HepG2 (cell line): ENCODE data around the gene TBC1D16. TPM values are rescaled to one million over a fixed set of nuclear protein-coding genes. Genes with fewer than 3 reads are reported as not detected.

ENCODE experiments used
- FOSL1 ChIP-seq: sonication (generic); formaldehyde crosslinking; IDR thresholded peaks from 2 replicates; pipeline ENCODE4 v1.9.0; 2021; ENCODE audit warnings: missing genetic modification reagents, borderline replicate concordance
- HNRNPUL1 ChIP-seq: fragments of 200-400 bp; formaldehyde crosslinking; IDR thresholded peaks from 2 replicates; pipeline ENCODE4 v1.6.1; 2017; ENCODE audit warnings: low read depth, mild to moderate bottlenecking, low read length, moderate library complexity
- HOXA5 ChIP-seq: sonication (generic); formaldehyde crosslinking; IDR thresholded peaks from 2 replicates; pipeline ENCODE4 v1.4.0; 2020; ENCODE audit warnings: missing genetic modification reagents
- KMT2A ChIP-seq: sonication (generic); formaldehyde crosslinking; IDR thresholded peaks from 2 replicates; pipeline ENCODE4 v1.4.0; 2020; ENCODE audit warnings: missing genetic modification reagents
- MEIS1 ChIP-seq: sonication (generic); formaldehyde crosslinking; IDR thresholded peaks from 2 replicates; pipeline ENCODE4 v1.9.0; 2021; ENCODE audit warnings: mild to moderate bottlenecking, missing genetic modification reagents, moderate library complexity, borderline replicate concordance
- MTA3 ChIP-seq: sonication (generic); formaldehyde crosslinking; IDR thresholded peaks from 2 replicates; pipeline ENCODE4 v1.4.0; 2020; ENCODE audit warnings: missing genetic modification reagents
- NFKB2 ChIP-seq: sonication (generic); formaldehyde crosslinking; IDR thresholded peaks from 2 replicates; pipeline ENCODE4 v1.4.0; 2020; ENCODE audit warnings: missing genetic modification reagents, borderline replicate concordance
- PHF20 ChIP-seq: sonication (generic); formaldehyde crosslinking; IDR thresholded peaks from 2 replicates; pipeline ENCODE4 v1.5.0; 2020; ENCODE audit warnings: mild to moderate bottlenecking, missing genetic modification reagents
- ZFY ChIP-seq: sonication (generic); formaldehyde crosslinking; IDR thresholded peaks from 2 replicates; pipeline ENCODE4 v1.4.0; 2020; ENCODE audit warnings: missing genetic modification reagents
- ZNF232 ChIP-seq: sonication (generic); formaldehyde crosslinking; IDR thresholded peaks from 2 replicates; pipeline ENCODE4 v1.4.0; 2020; ENCODE audit warnings: missing genetic modification reagents, borderline replicate concordance
- ZSCAN20 ChIP-seq: sonication (generic); formaldehyde crosslinking; IDR thresholded peaks from 2 replicates; pipeline ENCODE4 v1.4.0; 2020; ENCODE audit warnings: missing genetic modification reagents, mild to moderate bottlenecking, borderline replicate concordance
- polyA plus RNA-seq, 8 experiments: library from polyadenylated mRNA; depleted of rRNA in 3 of 8; stranded (reverse) in 7 of 8; unstranded in 1 of 8; fragments of >200 nt; fragmentation: Illumina TruSeq in 4 of 8; extraction: Trizol in 4 of 8; gene quantifications; 2 replicates each; pipeline versions ENCODE4 v1.2.1 to v1.2.3, GENCODE V29; 2011 to 2016; ENCODE audit warnings: low read depth in 4 of 8, missing spikeins in 1 of 8, mixed read lengths in 1 of 8; ENCODE audit not compliant: insufficient read depth in 1 of 8
- total RNA-seq, 5 experiments: library from RNA; depleted of rRNA; stranded (reverse); fragments of >200 nt; fragmentation: Illumina TruSeq; extraction: Trizol; gene quantifications; 2 replicates each; pipeline ENCODE4 v1.2.3, GENCODE V29; 2016; ENCODE audit warnings: low read depth in 1 of 5
- TF ChIP-seq, protein P1 (sequence below): sonication (generic); formaldehyde crosslinking; IDR thresholded peaks from 2 replicates; pipeline ENCODE4 v1.4.0; 2020; ENCODE audit warnings: missing genetic modification reagents
- TF ChIP-seq, protein P2 (sequence below): sonication (generic); formaldehyde crosslinking; IDR thresholded peaks from 2 replicates; pipeline ENCODE4 v1.5.1; 2020; ENCODE audit warnings: mild to moderate bottlenecking, missing genetic modification reagents
- TF ChIP-seq, protein P3 (sequence below): sonication (generic); formaldehyde crosslinking; IDR thresholded peaks from 2 replicates; pipeline ENCODE4 v1.8.0; 2022; ENCODE audit warnings: missing genetic modification reagents, mild to moderate bottlenecking, borderline replicate concordance
- TF ChIP-seq, protein P4 (sequence below): sonication (generic); formaldehyde crosslinking; IDR thresholded peaks from 2 replicates; pipeline ENCODE4 v1.9.0; 2021; ENCODE audit warnings: missing genetic modification reagents, borderline replicate concordance
- TF ChIP-seq, protein P5 (sequence below): sonication (generic); formaldehyde crosslinking; IDR thresholded peaks from 2 replicates; pipeline ENCODE4 v1.4.0; 2020; ENCODE audit warnings: missing genetic modification reagents

TBC1D16 gene
- total and polyA plus RNA-seq, 2 of the 13 experiments (the other 11 are each of a cell fraction or from before 2014, with no cell fraction given): 14.9 to 24.9 TPM

DNA sequence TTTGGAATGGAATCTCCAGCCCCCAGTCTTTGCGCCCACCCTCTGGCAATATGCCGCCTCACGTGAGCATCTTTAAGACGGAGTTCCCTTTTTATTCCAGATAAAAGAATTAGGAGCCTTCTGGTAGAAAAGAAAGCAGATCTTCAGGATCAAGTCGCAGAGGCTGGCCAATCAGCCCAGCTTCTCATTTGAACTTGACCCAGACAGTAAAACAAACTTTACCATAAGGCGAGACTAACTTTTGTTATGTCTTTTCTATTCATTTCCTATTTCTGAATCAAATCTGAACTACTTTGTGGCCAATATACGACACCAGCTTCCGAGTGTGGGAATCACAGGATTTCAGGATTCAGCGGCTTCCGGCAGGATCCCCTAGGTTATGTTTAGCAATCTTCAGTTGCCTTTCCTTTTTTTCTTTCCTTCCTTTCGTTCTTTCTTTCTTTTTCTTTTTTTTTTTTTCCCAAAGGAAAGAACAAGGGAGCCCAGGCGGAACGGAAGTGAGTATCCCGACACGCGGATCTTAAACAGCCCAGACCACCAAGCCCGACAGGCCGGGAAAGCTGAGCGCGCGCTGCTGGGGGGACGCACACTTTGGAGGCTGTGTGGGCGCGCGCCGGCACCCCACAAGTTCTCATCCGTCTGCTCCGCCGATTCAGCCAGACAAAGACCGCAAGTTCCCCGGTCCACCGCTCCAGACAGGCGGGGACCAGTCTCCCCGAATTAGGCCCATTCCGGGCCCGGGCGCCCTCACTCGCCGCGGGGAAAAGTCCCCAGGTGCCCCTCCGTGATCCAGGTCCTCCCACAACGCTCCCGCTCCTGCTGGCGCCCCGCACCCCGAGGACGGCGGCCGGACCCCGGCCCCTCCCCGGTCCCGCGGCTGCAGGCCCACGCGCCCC, 633 bp downstream of the TBC1D16 start (continued):
- TF ChIP-seq, protein P1, sequence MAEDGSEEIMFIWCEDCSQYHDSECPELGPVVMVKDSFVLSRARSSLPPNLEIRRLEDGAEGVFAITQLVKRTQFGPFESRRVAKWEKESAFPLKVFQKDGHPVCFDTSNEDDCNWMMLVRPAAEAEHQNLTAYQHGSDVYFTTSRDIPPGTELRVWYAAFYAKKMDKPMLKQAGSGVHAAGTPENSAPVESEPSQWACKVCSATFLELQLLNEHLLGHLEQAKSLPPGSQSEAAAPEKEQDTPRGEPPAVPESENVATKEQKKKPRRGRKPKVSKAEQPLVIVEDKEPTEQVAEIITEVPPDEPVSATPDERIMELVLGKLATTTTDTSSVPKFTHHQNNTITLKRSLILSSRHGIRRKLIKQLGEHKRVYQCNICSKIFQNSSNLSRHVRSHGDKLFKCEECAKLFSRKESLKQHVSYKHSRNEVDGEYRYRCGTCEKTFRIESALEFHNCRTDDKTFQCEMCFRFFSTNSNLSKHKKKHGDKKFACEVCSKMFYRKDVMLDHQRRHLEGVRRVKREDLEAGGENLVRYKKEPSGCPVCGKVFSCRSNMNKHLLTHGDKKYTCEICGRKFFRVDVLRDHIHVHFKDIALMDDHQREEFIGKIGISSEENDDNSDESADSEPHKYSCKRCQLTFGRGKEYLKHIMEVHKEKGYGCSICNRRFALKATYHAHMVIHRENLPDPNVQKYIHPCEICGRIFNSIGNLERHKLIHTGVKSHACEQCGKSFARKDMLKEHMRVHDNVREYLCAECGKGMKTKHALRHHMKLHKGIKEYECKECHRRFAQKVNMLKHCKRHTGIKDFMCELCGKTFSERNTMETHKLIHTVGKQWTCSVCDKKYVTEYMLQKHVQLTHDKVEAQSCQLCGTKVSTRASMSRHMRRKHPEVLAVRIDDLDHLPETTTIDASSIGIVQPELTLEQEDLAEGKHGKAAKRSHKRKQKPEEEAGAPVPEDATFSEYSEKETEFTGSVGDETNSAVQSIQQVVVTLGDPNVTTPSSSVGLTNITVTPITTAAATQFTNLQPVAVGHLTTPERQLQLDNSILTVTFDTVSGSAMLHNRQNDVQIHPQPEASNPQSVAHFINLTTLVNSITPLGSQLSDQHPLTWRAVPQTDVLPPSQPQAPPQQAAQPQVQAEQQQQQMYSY: no peak; the same call in 1 of the 2 replicates
- TF ChIP-seq ZNF232 (CRISPR knock-in tag) (0 out of 2 replicates have a peak, but pooled peaks have one; percentile 33), ZSCAN20 (CRISPR knock-in tag) (no peak), HOXA5 (CRISPR knock-in tag) (peak; percentile 49; the same call in 1 of the 2 replicates), MEIS1 (no peak), MTA3 (CRISPR knock-in tag) (no peak), FOSL1 (CRISPR knock-in tag) (0 out of 2 replicates have a peak, but pooled peaks have one; percentile 15), PHF20 (no peak), HNRNPUL1 (no peak), ZFY (peak; percentile 37), NFKB2 (peak; percentile 50; the same call in 1 of the 2 replicates), KMT2A (CRISPR knock-in tag) (peak; percentile 51; the same call in 1 of the 2 replicates)
- TF ChIP-seq, protein P2, sequence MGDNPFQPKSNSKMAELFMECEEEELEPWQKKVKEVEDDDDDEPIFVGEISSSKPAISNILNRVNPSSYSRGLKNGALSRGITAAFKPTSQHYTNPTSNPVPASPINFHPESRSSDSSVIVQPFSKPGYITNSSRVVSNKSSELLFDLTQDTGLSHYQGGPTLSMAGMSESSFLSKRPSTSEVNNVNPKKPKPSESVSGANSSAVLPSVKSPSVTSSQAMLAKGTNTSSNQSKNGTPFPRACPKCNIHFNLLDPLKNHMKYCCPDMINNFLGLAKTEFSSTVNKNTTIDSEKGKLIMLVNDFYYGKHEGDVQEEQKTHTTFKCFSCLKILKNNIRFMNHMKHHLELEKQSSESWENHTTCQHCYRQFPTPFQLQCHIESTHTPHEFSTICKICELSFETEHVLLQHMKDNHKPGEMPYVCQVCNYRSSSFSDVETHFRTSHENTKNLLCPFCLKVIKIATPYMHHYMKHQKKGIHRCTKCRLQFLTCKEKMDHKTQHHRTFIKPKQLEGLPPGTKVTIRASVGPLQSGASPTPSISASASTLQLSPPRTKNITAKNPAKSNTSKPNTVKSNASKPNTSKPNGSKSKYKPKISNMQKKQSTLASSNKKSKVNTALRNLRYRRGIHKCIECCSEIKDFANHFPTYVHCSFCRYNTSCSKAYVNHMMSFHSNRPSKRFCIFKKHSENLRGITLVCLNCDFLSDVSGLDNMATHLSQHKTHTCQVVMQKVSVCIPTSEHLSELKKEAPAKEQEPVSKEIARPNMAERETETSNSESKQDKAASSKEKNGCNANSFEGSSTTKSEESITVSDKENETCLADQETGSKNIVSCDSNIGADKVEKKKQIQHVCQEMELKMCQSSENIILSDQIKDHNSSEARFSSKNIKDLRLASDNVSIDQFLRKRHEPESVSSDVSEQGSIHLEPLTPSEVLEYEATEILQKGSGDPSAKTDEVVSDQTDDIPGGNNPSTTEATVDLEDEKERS (CRISPR knock-in tag): 0 out of 2 replicates have a peak, but pooled peaks have one; percentile 22
- TF ChIP-seq, protein P3, sequence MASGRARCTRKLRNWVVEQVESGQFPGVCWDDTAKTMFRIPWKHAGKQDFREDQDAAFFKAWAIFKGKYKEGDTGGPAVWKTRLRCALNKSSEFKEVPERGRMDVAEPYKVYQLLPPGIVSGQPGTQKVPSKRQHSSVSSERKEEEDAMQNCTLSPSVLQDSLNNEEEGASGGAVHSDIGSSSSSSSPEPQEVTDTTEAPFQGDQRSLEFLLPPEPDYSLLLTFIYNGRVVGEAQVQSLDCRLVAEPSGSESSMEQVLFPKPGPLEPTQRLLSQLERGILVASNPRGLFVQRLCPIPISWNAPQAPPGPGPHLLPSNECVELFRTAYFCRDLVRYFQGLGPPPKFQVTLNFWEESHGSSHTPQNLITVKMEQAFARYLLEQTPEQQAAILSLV (CRISPR knock-in tag): no peak
- TF ChIP-seq, protein P4, sequence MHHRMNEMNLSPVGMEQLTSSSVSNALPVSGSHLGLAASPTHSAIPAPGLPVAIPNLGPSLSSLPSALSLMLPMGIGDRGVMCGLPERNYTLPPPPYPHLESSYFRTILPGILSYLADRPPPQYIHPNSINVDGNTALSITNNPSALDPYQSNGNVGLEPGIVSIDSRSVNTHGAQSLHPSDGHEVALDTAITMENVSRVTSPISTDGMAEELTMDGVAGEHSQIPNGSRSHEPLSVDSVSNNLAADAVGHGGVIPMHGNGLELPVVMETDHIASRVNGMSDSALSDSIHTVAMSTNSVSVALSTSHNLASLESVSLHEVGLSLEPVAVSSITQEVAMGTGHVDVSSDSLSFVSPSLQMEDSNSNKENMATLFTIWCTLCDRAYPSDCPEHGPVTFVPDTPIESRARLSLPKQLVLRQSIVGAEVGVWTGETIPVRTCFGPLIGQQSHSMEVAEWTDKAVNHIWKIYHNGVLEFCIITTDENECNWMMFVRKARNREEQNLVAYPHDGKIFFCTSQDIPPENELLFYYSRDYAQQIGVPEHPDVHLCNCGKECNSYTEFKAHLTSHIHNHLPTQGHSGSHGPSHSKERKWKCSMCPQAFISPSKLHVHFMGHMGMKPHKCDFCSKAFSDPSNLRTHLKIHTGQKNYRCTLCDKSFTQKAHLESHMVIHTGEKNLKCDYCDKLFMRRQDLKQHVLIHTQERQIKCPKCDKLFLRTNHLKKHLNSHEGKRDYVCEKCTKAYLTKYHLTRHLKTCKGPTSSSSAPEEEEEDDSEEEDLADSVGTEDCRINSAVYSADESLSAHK (CRISPR knock-in tag): no peak
- TF ChIP-seq, protein P5, sequence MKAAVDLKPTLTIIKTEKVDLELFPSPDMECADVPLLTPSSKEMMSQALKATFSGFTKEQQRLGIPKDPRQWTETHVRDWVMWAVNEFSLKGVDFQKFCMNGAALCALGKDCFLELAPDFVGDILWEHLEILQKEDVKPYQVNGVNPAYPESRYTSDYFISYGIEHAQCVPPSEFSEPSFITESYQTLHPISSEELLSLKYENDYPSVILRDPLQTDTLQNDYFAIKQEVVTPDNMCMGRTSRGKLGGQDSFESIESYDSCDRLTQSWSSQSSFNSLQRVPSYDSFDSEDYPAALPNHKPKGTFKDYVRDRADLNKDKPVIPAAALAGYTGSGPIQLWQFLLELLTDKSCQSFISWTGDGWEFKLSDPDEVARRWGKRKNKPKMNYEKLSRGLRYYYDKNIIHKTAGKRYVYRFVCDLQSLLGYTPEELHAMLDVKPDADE (CRISPR knock-in tag): 0 out of 2 replicates have a peak, but pooled peaks have one; percentile 59
